H1 (cell line): ENCODE data around the gene PDHX. TPM values are rescaled to one million over a fixed set of nuclear protein-coding genes. Genes with fewer than 3 reads are reported as not detected.

Source experiments
- CHD7 ChIP-seq: fragments of 300-600 bp; sonication (generic); IDR thresholded peaks from 2 replicates; pipeline ENCODE4 v1.7.1; 2012; ENCODE audit warnings: low read length, moderate library complexity, mild to moderate bottlenecking, inconsistent platforms; ENCODE audit not compliant: insufficient replicate concordance
- EP300 ChIP-seq, 2 experiments: IDR thresholded peaks; 1 replicate in 1 of 2; 2 replicates in 1 of 2; pipeline ENCODE4 v1.6.1; 2011 to 2012; ENCODE audit warnings: low read depth in 2 of 2, low read length in 2 of 2, mild to moderate bottlenecking in 2 of 2, borderline replicate concordance in 1 of 2, inconsistent platforms in 1 of 2, moderate library complexity in 1 of 2
- GTF2F1 ChIP-seq: IDR thresholded peaks from 2 replicates; pipeline ENCODE4 v1.6.1; 2012; ENCODE audit warnings: low read depth, low read length, improper control_type of control experiment, borderline replicate concordance
- SIX5 ChIP-seq: IDR thresholded peaks from 2 replicates; pipeline ENCODE4 v1.6.1; 2011; ENCODE audit warnings: mild to moderate bottlenecking, low read depth, low read length
- SP2 ChIP-seq: IDR thresholded peaks from 2 replicates; pipeline ENCODE4 v1.6.1; 2012; ENCODE audit warnings: mild to moderate bottlenecking, low read length, inconsistent platforms
- TAF7 ChIP-seq: optimal IDR thresholded peaks from 2 replicates; pipeline ENCODE3; 2011; ENCODE audit warnings: low read depth, mild to moderate bottlenecking, inconsistent platforms, low read length, moderate library complexity, borderline replicate concordance
- USF2 ChIP-seq: IDR thresholded peaks from 2 replicates; pipeline ENCODE4 v1.6.1; 2011; ENCODE audit warnings: low read length, improper control_type of control experiment
- ZNF274 ChIP-seq: IDR thresholded peaks from 2 replicates; pipeline ENCODE4 v1.7.0; 2012; ENCODE audit warnings: low read length, borderline replicate concordance; ENCODE audit errors: extremely low read depth
- polyA plus RNA-seq, 7 experiments: library from polyadenylated mRNA; depleted of rRNA in 3 of 7; stranded (reverse) in 5 of 7; unstranded in 2 of 7; fragments of >200 nt in 5 of 7; fragments of 200-250 nt in 2 of 7; gene quantifications; 1 replicate in 5 of 7; 2 replicates in 1 of 7; 4 replicates in 1 of 7; pipeline versions ENCODE4 v1.2.1 to v1.2.3, GENCODE V29; 2011 to 2013; ENCODE audit warnings: missing spikeins in 2 of 7, mixed read lengths in 2 of 7
- total RNA-seq: library from RNA; stranded (reverse); fragmentation: NEBNext Ultra II Directional; extraction: Animal tissue kit (Norgen Biotek cat#: 25700); gene quantifications from 2 replicates; pipeline ENCODE4 v1.2.1, GENCODE V29; 2021

Gene PDHX
- total and polyA plus RNA-seq, 2 of the 8 experiments (the other 6 are each of a cell fraction or from before 2014, with no cell fraction given) = 12.4 to 51.9 TPM

- TF ChIP-seq CHD7 (no peak), SIX5 (no peak), GTF2F1 (no peak), SP2 (no peak), USF2 (no peak), EP300 (IDR thresholded peaks at IDR 0.05; ENCODE audit: borderline replicate concordance in 1 of 2, low read depth in 2 of 2, low read length in 2 of 2) (no peak), ZNF274 (no peak), TAF7 (no peak)
- TF ChIP-seq, all 59 proteins: peak for 0
Measured at GRCh38 chr11:34986883-34987520, 70.6 kb downstream of the PDHX start (continued).
